SHP77 treated with DMSO at 0.1 percent for 48 hours (cell line): Measurements from ENCODE around the gene SERINC2.

Experiments
- DNase-seq: peaks from one replicate; lab custom pipeline; 2025; lab: John Stamatoyannopoulos, UW

Gene SERINC2

DNA sequence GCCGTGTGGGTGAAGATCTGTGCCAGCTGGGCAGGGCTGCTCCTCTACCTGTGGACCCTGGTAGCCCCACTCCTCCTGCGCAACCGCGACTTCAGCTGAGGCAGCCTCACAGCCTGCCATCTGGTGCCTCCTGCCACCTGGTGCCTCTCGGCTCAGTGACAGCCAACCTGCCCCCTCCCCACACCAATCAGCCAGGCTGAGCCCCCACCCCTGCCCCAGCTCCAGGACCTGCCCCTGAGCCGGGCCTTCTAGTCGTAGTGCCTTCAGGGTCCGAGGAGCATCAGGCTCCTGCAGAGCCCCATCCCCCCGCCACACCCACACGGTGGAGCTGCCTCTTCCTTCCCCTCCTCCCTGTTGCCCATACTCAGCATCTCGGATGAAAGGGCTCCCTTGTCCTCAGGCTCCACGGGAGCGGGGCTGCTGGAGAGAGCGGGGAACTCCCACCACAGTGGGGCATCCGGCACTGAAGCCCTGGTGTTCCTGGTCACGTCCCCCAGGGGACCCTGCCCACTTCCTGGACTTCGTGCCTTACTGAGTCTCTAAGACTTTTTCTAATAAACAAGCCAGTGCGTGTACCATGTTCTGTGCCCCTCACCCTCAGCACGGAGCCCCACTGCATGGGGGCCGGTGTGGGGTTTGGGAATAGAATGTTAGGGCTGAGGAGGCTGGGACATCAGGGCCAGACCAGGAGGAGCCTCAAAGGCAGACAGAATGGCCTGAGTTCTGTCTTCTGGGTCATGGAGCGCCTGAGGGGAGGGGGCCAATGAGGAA lies 21.3 kb downstream of the SERINC2 start:
- DNase-seq, result no peak

DNA sequence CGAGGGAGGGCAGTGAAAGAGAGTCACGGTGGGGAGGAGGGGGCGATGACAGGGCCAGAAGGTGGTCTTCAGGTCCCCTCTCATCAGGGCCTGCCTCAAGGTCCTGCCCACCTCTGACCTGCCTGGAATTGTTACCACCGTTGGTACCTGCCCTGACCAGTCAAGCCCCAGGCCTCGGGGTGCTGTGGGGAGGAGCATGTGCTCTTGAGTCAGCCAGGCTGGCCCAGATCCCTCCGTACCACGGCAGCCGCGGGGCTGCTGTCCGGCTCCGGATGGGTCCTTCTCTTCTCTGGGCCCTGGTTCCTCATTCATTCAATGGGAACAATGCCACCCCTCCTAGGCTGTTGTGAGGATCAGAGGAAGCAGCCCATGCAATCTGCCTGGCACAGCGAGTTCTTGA lies 22.0 kb downstream of the SERINC2 start:
- DNase-seq, result no peak

DNA sequence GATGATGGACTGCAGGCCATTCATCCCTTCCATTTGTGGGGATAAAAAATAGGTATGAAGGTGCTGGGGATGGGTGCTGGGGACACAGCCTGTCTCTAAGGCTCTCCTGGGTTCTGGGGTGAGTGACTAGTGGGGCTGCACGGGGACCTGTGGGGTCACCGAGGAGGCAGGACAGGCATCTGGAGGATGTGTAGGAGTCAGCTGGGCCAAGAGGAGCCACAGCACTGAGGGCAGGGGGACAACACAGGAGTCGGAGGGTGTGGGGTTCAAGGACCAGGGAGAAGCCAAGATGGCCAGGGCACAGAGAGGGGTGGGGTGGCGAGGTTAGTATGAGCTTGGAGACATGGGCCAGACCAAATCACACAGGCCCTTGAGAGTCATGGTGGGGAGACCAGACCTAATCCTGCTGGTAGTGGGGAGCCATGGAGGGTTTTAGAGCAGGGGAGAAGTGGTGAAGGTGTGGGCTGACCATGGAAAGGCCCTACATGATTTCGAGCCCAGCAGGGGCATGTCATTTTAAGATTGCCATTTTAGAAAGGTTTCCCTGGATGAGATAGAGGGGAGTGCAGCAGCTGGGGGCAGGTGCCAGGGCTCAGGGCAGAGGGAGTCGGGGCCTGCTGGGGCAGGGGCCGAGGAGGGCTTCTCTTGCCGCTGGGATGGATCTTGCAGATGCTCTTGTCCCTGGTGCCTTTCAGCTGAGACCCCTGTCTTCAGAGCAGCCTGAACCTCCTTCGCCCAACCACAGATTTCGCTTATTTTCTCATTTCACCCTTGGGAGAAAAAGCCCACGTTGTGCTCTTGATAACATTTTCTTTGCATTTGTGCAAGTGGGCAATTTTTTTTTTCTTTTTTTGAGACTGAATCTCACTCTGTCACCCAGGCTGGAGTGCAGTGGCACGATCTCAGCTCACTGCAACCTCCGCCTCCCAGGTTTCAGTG lies 22.7 kb downstream of the SERINC2 start:
- no peak for DNase-seq

DNA sequence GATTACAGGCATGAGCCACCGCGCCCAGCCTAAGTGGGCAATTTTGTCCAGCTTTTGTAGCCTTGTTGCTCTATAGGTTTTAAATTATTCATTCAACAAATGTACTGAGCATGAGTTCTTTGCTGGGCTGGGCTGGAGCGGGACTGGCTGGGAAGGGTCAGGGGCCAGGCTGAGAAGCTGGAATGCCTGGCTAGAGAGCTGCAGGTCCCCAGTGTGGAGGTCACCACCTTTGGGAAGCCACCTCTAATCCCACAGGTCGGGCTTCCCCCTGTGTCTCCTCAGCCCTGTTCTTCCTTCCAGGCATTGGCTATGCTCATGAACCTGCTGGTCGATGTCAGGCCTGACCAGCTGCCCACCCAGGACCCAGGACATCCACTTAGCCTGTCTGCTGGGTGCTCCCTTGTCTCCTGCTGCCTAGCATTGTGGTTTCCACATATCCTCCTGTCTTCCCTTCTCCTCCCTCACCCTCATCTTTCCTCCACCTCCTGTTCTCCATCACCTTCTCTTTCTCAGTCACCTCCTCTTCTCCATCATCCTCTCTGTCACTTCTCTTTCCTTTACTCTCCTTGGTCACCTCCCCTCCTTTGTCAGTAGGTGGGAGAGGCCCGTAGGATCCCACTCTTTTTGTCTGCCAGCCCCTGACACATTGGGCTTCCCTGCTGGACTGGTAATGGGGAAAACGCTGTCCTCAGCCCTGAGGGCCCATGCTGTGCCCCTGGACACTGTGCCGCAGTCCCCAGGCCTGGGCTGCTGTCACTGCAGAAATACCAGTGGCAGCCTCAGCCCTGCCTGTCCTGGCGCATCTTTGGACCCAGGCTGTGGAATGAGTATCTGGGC lies 23.8 kb downstream of the SERINC2 start:
- DNase-seq, result no peak

DNA sequence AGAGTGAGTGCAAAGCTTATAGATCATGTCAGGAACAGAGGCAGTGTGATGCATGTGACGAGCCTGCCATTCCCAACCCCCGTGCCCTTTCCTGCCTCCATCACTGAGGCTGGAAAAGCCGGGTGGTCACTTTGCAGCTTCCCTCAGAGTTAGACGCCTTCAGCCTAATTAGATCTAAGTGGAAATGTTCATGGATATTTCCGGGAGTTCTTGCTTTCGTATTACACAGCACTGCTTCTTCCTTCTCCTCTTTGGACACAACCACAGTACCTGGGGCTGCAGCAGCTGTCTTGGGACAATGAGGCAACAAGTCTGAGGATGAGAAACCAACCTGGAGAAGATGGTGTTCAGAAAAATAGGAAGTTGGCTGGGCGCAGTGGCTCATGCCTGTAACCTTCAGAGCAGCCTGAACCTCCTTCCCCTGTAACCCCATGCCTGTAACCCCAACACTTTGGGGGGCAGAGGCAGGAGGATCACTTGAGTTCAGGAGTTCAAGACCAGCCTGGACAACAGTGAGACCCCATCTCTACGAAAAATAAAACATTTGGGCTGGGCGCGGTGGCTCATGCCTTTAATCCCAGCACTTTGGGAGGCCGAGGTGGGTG lies 24.5 kb downstream of the SERINC2 start:
- DNase-seq, result no peak

DNA sequence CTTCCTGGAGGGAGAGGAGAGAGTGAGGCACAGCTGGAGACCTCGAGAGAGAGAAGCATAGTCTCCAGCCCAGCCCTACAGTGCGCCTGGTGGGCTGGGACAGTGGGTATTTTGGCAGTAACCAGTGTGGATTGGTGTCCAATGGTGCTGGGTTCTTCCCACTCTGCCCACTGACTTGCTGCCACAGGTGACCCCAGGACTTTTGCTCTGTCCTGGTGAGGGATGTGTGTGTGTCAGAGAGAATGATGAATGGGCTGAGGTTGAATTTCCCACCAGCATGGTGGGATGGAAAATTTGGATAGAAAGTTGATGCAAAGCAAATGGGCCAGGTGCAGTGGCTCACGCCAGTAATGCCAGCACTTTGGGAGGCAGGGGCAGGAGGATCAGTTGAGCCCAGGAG lies 26.3 kb downstream of the SERINC2 start:
- no peak for DNase-seq

DNA sequence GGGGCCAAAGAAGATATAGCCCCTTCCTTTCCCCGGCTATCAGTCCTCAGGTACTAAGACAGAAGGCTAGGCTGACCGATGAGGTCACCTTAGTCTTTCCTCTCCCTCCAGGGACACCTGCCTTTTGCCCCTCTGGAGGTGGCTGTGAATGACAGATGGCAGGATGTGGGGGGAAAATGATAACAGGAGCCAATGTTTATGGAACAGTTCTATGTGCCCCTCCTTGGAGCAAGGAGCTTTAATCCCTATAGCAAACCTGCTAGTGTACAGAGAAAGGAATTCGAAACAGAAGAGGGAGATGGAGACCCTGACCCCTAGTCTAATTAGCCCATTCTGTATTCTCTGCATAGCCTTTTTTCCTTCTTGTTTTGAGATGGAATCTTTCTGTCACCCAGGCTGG lies 28.1 kb downstream of the SERINC2 start:
- DNase-seq, result no peak

DNA sequence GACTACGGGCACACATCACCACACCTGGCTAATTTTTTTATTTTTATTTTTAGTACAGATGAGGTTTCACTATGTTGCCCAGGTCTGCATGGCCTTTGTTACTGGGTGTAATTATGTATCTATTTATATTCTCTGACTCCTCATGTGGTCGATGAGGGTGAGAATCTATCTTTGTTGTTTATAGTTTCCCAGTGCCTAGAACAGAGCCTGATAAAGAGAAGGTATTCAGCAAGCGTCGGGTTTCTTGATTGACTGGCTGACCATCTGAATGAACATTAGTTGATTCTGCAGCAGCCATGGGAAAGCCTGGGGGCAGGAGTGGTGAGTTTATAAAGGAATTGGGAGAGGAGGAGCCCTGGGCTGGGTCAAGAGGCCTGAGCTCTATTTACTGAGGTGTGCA lies 28.5 kb downstream of the SERINC2 start:
- no peak for DNase-seq

DNA sequence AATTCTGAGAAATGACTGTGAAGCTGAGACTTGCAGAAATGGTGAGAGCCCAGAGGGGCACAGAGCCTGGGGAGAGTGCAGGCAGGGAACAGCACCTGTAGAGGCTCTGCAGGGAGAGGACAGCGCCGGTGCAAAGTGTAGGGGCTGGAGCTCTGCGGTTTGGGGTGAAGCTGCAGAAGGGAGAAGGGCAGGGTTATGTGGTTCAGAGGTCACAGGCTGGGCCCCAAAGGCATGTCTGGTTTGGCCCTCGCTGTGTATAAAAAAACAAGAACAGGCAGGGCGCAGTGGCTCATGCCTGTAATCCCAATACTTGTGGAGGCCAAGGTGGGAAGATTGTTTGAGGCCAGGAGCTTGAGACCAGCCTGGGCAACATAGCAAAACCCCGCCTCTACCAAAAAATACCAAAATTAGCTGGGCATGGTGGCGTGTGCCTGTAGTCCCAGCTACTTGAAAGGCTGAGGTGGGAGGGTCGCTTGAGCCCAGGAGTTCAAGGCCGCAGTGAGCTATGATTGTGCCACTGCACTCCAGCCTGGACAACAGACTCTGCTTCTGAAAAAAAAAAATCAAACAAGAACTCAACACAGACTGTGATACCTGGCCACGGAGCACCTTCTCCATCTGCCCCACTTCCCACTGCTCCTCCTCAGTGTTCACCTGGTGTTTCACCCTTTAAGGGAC lies 29.1 kb downstream of the SERINC2 start:
- no peak for DNase-seq

DNA sequence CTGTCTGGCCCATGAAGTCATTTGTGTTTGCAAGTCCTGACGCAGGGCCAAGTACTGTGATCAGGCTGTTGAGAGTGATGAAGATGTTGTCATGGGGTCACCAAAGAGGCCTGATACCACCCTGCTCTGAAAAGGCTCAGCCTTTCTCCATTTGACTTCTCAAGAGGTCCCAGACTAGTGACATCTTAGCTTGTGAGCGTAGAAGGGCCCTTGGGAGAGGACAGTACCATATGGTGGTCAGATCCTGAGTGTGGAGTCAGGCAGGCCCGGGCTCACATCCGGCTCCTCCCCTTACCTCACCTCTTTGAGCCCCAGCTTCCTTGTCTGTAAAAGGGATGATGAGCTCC lies 29.6 kb downstream of the SERINC2 start:
- DNase-seq, result no peak

DNA sequence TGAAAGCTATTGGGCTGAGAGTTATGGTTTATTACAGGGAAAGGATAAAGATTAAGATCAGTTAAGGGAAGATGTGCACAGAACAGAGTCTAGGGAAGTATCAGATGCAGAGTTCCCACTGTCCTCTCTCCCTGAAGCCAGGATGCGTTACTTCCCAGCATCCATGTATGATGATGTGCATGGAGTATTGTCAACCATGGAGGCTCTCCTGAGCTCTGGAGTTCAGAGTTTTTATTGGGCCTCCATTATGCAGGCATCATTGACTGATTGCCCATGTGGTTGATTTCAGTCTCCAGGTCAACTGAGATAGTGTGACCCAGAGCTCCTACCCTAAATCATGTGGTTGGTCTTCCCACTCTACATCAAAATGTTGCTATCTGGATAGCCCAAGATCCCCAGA lies 30.7 kb downstream of the SERINC2 start:
- no peak for DNase-seq

DNA sequence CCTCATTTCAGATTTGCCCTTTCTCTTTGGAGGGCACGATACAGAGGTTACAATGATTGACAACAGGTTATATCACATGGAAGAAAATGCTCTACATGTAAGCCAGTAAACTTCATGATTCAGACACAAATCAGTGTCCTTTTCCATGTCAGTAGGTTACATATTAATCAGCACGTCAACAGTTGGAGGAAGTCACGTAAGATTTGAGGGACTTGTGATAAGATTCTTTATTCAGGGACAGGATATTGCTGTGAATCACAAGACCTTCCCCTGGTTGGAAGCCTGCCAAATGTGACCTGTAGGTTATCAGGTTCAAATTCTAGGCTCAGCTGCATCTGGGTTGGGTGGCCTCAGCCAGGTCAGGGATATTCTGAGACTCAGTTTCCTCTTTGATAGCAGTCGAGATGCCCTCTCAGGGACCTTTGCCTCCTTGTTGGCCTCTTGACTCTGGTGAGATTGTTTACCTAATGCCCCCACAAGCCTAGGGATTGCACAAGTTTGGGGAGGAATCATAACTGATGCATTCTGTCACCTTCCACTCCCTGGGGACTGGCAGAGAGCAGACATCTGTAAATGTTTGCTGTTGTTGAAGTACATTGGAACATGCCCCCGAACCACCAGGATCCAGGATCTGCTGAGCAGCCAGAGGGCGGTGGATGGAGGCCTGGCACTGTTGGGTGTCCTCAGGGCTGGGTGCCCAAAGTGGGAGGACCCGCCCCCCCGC lies 31.9 kb downstream of the SERINC2 start:
- DNase-seq, result no peak

DNA sequence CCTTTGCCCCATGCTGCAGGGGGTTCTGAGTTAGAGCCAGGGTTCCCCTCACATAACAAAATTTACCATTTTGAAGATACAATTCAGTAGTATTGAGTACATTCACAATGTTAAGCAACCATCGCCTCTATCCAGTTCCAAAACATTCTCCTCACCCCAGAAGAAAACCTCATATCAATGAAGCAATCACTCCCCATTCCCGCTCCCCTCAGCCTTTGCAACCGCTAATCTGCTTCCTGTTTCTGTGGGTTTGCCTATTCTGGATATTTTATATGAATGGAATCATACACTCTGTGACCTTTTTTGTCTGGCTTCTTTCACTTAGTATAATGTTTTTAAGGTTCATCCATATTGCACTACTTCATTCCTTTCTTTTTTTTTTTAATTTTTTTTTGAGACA lies 32.9 kb downstream of the SERINC2 start:
- DNase-seq, result no peak

DNA sequence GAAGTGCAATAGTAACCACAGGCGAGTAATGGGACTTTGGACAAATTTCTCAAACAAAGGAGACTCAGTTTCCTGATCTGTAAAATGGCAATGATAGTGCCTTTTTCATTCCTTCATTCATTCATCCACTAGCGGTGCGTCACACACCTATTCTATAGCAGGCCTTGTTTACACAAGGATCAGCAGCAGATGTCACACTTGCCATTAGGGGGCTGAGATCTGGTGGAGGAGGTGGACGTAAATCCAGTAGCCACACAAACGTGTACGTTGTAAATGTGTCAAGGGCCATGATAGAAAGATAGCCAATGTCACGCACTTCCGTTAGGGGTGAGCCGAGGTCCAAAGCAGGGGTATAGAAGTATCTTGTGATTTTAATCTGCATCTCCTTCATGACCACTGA lies 34.2 kb downstream of the SERINC2 start:
- peak; percentile 95 for DNase-seq

DNA sequence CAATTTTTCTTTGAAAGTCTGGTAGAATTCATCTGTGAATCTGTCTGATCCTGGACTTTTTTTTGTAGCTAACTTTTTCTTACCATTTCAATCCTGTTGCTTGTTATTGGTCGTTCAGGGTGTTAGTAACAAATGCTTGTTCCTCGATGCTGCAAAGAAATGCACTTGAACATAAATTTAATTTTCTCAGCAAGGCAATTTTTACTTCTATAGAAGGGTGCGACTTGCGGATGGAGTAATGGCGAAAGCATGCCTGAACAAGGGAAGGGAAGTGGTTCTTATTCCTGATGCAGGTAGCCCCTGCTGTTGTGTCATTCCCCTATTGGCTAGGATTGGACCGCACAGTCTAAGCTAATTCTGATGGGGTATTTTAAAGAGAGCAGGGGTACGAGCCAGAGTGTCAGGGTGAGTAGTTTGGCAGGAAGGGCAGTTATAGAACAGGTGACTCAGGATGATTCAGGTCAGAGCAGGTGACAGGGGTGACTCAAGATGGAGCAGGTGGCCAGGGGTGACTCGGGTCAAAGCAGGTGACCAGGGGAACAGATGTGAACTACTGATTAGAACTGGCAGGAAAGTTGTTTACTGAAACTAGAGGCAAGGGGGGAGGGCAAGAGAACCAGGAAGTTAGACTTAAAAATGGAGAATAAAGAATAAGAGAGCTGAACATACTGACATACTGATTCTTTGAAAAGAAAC lies 40.5 kb downstream of the SERINC2 start:
- no peak for DNase-seq

DNA sequence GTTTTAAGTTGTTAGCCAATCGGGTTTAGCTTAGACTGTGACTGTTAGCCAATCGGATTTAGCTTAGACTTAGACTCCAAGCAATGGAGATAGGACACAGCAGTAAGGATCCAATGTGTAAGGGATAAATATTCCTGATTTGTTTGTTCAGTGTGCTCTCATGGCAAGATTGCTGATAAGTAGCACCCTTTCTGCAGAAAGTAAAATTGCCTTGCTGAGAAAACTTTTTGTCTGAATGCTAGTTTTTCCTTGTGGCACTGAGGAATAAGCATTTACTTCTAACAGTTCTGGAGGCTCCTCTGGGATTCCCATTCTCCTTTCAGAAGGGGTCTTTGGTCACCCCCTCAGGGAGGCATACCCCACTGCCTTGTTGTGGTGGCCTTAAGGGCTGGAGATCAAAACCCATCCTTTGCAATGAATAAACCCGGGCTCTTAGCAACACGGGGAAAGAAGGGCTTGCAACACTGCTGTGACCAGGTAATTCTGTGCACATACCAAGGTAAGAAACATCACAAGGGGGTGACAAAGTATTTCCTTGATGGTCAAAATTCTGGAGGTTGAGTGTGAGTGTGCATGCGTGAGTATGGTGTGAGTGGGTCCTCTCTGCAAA lies 45.4 kb downstream of the SERINC2 start:
- no peak for DNase-seq

DNA sequence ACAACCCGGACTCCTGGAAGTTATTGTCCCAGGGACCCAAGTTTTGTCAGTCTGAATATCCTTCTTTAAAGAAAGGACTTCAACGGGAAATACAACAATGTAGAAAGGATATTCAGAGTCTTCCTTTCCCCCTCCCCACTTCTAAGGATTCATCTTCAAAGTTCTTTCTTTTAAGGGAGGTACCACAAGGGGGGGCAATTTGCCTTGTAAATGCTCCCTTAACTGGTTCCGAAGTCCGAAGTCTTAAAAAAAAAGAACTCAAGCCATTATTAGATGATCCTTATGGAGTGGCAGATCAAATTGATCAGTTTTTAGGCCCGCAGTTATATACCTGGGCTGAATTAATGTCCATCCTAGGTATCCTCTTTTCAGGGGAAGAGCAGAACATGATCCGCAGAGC lies 47.0 kb downstream of the SERINC2 start:
- DNase-seq, result no peak

DNA sequence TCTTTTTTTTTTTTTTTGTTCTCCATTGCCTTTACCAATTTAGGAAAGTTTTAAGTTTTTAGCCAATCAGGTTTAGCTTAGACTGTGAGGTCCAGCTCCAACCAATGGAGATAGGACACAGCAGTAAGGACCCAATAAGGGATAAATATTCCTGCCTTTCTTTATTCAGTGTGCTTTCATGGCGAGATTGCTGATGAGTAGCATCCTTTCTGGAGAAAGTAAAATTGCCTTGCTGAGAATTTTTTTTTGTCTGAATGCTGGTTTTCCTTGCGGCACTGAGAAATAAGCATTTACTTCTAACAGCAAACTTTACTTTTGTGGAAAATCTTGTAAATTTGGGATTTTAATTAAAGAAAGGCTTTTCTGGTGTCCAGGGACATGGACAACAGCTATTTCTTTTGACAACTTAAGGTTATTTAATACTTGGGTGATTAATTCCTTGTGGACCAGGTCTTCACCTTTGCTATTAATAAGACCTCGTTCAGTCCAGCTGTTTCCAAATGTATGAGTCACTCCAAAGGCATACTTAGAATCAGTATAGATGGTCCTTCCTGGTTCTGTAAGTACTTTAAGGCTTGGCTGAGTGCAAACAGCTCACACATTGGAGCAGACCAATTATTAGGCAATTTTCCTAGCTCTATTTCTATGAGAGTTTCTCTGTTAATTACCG lies 54.1 kb downstream of the SERINC2 start:
- DNase-seq, result no peak

DNA sequence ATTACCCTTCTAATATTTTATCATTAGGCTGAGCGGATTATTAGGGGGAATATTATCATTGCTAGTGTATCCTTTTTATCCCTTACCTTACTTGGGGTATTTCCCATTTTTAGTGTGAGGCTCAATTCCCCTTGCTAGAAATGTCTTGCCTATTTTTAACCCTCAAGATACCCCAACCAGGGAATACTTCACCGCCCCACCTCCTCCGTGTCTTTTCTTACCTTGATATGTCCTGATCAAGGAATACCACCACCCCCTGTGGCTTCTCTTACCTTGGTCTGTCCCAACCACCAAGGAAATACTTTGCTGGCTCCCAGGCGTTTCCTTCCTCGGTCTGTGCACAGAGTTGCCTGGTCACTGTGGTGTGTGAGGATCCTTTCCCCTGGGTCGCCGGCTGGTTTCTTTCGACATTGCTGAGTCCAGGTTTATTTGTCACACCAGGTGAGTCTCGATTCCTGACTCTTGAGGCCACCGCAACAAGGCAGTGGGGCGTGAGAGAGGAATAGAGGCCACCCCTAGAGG lies 57.8 kb downstream of the SERINC2 start:
- DNase-seq, result no peak
